GM12878 (cell line): Measurements from ENCODE around the gene PPP2R1B. TPM values are rescaled to one million over a fixed set of nuclear protein-coding genes. Genes with fewer than 3 reads are reported as not detected.

Experiments
- ATAC-seq: fragments of 200-7000 bp; cut with Tn5 transposase; 3 replicates; pipeline ENCODE4 v1.9.1; 2020; ENCODE audit warnings: mild to moderate bottlenecking, moderate library complexity
- BruUV-seq: library from RNA; stranded (reverse); fragments of 400-500 nt; replicated peaks from 2 replicates; lab custom pipeline; 2021; lab: Mats Ljungman, UMichigan
- CTCF ChIA-PET: fragments of 300-600 bp; sonication (Branson Sonifier 250); formaldehyde crosslinking; extraction: SDS; loops from one replicate; lab custom pipeline; 2021; ENCODE audit warnings: inconsistent platforms; lab: Yijun Ruan, JAX
- POLR2A ChIA-PET: fragments of 350-600 bp; formaldehyde crosslinking; extraction: SDS; loops from one replicate; lab custom pipeline; 2021; ENCODE audit warnings: inconsistent platforms; lab: Charles Lee
- RAD21 ChIA-PET: fragments of 300-600 bp; sonication (Branson Sonifier 250); formaldehyde crosslinking; loops from one replicate; lab custom pipeline; 2023; ENCODE audit warnings: antibody characterized with exemption; ENCODE audit not compliant: unreplicated experiment; lab: Charles Lee
- SMC1A ChIA-PET: fragments of 300-600 bp; sonication (Branson Sonifier 250); formaldehyde crosslinking; loops from one replicate; lab custom pipeline; 2023; ENCODE audit not compliant: unreplicated experiment, uncharacterized antibody; lab: Charles Lee
- DNase-seq: peaks from one replicate; pipeline ENCODE4 v3.0.0-alpha.2; 2011; ENCODE audit warnings: low read depth, low spot score
- FAIRE-seq: peaks from 3 replicates; lab custom pipeline; 2011; peaks lifted over from hg19 to GRCh38; lab: Jason Lieb, UNC
- H2AFZ ChIP-seq: 2 replicates; pipeline ENCODE4 v1.6.0; 2011; ENCODE audit warnings: low read depth, low read length, control low read depth; ENCODE audit not compliant: control insufficient read depth
- H3K27ac ChIP-seq: 2 replicates; pipeline ENCODE4 v1.5.1; 2011; ENCODE audit warnings: control low read depth; ENCODE audit not compliant: control insufficient read depth, insufficient read depth
- H3K27me3 ChIP-seq, 2 experiments: replicated peaks in 1 of 2; 2 replicates each; pipeline versions ENCODE4 v1.6.0 to v1.6.1; 2011; ENCODE audit warnings: low read length in 1 of 2; ENCODE audit not compliant: control insufficient read depth in 2 of 2, insufficient read depth in 2 of 2
- H3K36me3 ChIP-seq, 2 experiments: 2 replicates each; pipeline ENCODE4 v1.5.1; 2011; ENCODE audit warnings: low read length in 1 of 2; ENCODE audit not compliant: control insufficient read depth in 2 of 2, insufficient read depth in 2 of 2
- H3K4me1 ChIP-seq: 2 replicates; pipeline ENCODE4 v1.6.1; 2011; ENCODE audit warnings: mild to moderate bottlenecking, low read length, moderate library complexity, mixed read lengths; ENCODE audit not compliant: control insufficient read depth, insufficient read depth
- H3K4me2 ChIP-seq: 2 replicates; pipeline ENCODE4 v1.6.0; 2011; ENCODE audit warnings: control low read depth; ENCODE audit not compliant: control insufficient read depth, insufficient read depth
- H3K4me3 ChIP-seq: fragments of 200-600 bp; sonication (generic); 2 replicates; pipeline ENCODE4 v1.5.1; 2016
- H3K79me2 ChIP-seq: 2 replicates; pipeline ENCODE4 v1.6.0; 2011; ENCODE audit warnings: low read length; ENCODE audit not compliant: control insufficient read depth, insufficient read depth
- H3K9ac ChIP-seq: 2 replicates; pipeline ENCODE4 v1.8.0; 2011; ENCODE audit warnings: low read length, control low read depth, mixed read lengths; ENCODE audit not compliant: control insufficient read depth, insufficient read depth
- H3K9me3 ChIP-seq: replicated peaks from 3 replicates; pipeline ENCODE4 v1.5.1; 2011; ENCODE audit warnings: mild to moderate bottlenecking, low read length; ENCODE audit not compliant: control insufficient read depth, insufficient read depth
- H4K20me1 ChIP-seq: 2 replicates; pipeline ENCODE4 v1.6.0; 2011; ENCODE audit not compliant: control insufficient read depth, insufficient read depth
- ATF2 ChIP-seq: IDR thresholded peaks from 2 replicates; pipeline ENCODE4 v1.6.1; 2012; ENCODE audit warnings: low read length, inconsistent platforms
- BRCA1 ChIP-seq: IDR thresholded peaks from 2 replicates; pipeline ENCODE4 v1.6.1; 2011; ENCODE audit warnings: low read depth, low read length, improper control_type of control experiment
- EED ChIP-seq: sonication (generic); IDR thresholded peaks from 2 replicates; pipeline ENCODE4 v1.6.1; 2016; ENCODE audit warnings: antibody characterized with exemption, low read depth
- ETV6 ChIP-seq, 2 experiments: fragments of 450-650 bp in 1 of 2; IDR thresholded peaks in 1 of 2; conservative IDR thresholded peaks in 1 of 2; 2 replicates each; pipeline ENCODE4 v1.6.1; 2014; ENCODE audit warnings: antibody characterized with exemption in 1 of 2, borderline replicate concordance in 1 of 2, low read depth in 1 of 2, mild to moderate bottlenecking in 1 of 2, moderate library complexity in 1 of 2
- FOXM1 ChIP-seq: IDR thresholded peaks from 2 replicates; pipeline ENCODE4 v1.6.1; 2012; ENCODE audit warnings: low read depth, mild to moderate bottlenecking, inconsistent platforms, low read length, moderate library complexity
- HDGF ChIP-seq: fragments of 450-650 bp; IDR thresholded peaks from 2 replicates; pipeline ENCODE4 v1.6.1; 2016; ENCODE audit warnings: antibody characterized with exemption
- IRF3 ChIP-seq: fragments of 450-650 bp; IDR thresholded peaks from 2 replicates; pipeline ENCODE4 v1.6.1; 2014; ENCODE audit warnings: mild to moderate bottlenecking
- IRF5 ChIP-seq: fragments of 450-650 bp; IDR thresholded peaks from 2 replicates; pipeline ENCODE4 v1.6.1; 2017; ENCODE audit warnings: borderline replicate concordance
- KAT2A ChIP-seq: conservative IDR thresholded peaks from 2 replicates; pipeline ENCODE4 v1.6.1; 2011; ENCODE audit warnings: low read depth, low read length; ENCODE audit not compliant: control insufficient read depth
- MEF2A ChIP-seq: IDR thresholded peaks from 2 replicates; pipeline ENCODE4 v1.6.1; 2011; ENCODE audit warnings: low read depth, mild to moderate bottlenecking, low read length, moderate library complexity; ENCODE audit not compliant: insufficient read depth
- MEF2B ChIP-seq: fragments of 450-650 bp; IDR thresholded peaks from 2 replicates; pipeline ENCODE4 v1.6.1; 2018; ENCODE audit warnings: mild to moderate bottlenecking, moderate library complexity; ENCODE audit not compliant: partially characterized antibody, poor library complexity, severe bottlenecking
- NR2C1 ChIP-seq: fragments of 450-650 bp; IDR thresholded peaks from 2 replicates; pipeline ENCODE4 v1.6.1; 2017; ENCODE audit warnings: antibody characterized with exemption, mild to moderate bottlenecking, moderate library complexity
- PAX5 ChIP-seq: IDR thresholded peaks from 2 replicates; pipeline ENCODE4 v1.6.1; 2011; ENCODE audit warnings: low read depth, low read length, borderline replicate concordance
- PKNOX1 ChIP-seq: fragments of 450-650 bp; IDR thresholded peaks from 2 replicates; pipeline ENCODE4 v1.6.1; 2016; ENCODE audit warnings: mild to moderate bottlenecking
- SIX5 ChIP-seq: IDR thresholded peaks from 2 replicates; pipeline ENCODE4 v1.6.1; 2011; ENCODE audit warnings: mild to moderate bottlenecking, low read depth, low read length, moderate library complexity; ENCODE audit not compliant: severe bottlenecking
- SREBF1 ChIP-seq: IDR thresholded peaks from 2 replicates; pipeline ENCODE4 v1.6.1; 2012; ENCODE audit warnings: mild to moderate bottlenecking, low read length
- STAT3 ChIP-seq: IDR thresholded peaks from 2 replicates; pipeline ENCODE4 v1.6.1; 2011; ENCODE audit warnings: low read depth, low read length, improper control_type of control experiment
- ZNF217 ChIP-seq: fragments of 450-650 bp; IDR thresholded peaks from 2 replicates; pipeline ENCODE4 v1.6.1; 2017; ENCODE audit warnings: antibody characterized with exemption, mild to moderate bottlenecking
- ZNF384 ChIP-seq: IDR thresholded peaks from 2 replicates; pipeline ENCODE4 v1.6.1; 2012; ENCODE audit warnings: low read depth, mild to moderate bottlenecking, low read length, improper control_type of control experiment, borderline replicate concordance
- WGBS: methylation state at CpG from one replicate; pipeline ENCODE4 v1.1.6; 2016; ENCODE audit warnings: low lambda C conversion rate; ENCODE audit not compliant: insufficient replicate concordance, insufficient coverage; ENCODE audit errors: missing lambda C conversion rate; 5-methylcytosine and 5-hydroxymethylcytosine counted together
- in situ Hi-C: fragments of 300-500 bp; cut with MboI; formaldehyde crosslinking; loops from 9 replicates; pipeline ENCODE4 v1.14.3; 2018; ENCODE audit warnings: mixed read lengths
- intact Hi-C: fragments of 100-400 bp; cut with micrococcal nuclease; formaldehyde crosslinking; loops from one replicate; pipeline ENCODE4 v1.14.2; 2022; ENCODE audit not compliant: unreplicated experiment
- polyA plus RNA-seq, 11 experiments: library from polyadenylated mRNA; depleted of rRNA in 4 of 11; unstranded in 6 of 11; stranded (reverse) in 5 of 11; fragments of >200 nt; fragmentation: Nextera tagmentation in 4 of 11; fragmentation: Illumina TruSeq in 1 of 11; extraction: Ambion mirVana in 4 of 11; extraction: Trizol in 1 of 11; gene quantifications; 1 replicate in 1 of 11; 2 replicates in 10 of 11; pipeline versions ENCODE4 v1.2.1 to v1.2.3, GENCODE V29; 2011 to 2016; ENCODE audit warnings: inconsistent platforms in 2 of 11, missing spikeins in 2 of 11, low read depth in 1 of 11
- total RNA-seq, 4 experiments: library from RNA; depleted of rRNA in 3 of 4; stranded (reverse); fragments of >200 nt in 3 of 4; fragmentation: Illumina TruSeq in 1 of 4; extraction: Trizol in 1 of 4; gene quantifications; 2 replicates each; pipeline versions ENCODE4 v1.2.1 to v1.2.3, GENCODE V29; 2013 to 2021

PPP2R1B gene
- total and polyA plus RNA-seq, 10 of the 15 experiments (the other 5 are each of a cell fraction or from before 2014, with no cell fraction given): 26.6 to 68.2 (median 35.7) TPM

GRCh38 chr11:111798279-111798678 lies 32.1 kb upstream of the PPP2R1B start:
- peaks cover 6% of the 10 kb centered on the region; the same call in 1 of the 3 replicates for H3K9me3 ChIP-seq
- H3K79me2 ChIP-seq: no peaks in the 10 kb centered on the region
- FAIRE-seq (no peak), ATAC-seq (no peak), DNase-seq (no peak)
- H2AFZ ChIP-seq: no peak overlapping the region
- CTCF ChIA-PET: interaction anchor here (3.0 to 6.3 kb wide), 2 partner anchors 22 to 43 kb away, joined by 12 to 31 read pairs; no protein-coding TSS in a partner anchor
- SMC1A ChIA-PET: interaction anchor here (0.7 kb wide), 1 partner anchor 32 kb away, joined by 3 read pairs; the partner anchor contains the start of gene PPP2R1B
- H3K9ac ChIP-seq: no peak overlapping the region
- H3K4me2 ChIP-seq: no peak overlapping the region
- intact Hi-C loops (no loop called here), in situ Hi-C loops (no loop called here)
- POLR2A ChIA-PET: interaction anchor here (0.6 kb wide), 1 partner anchor 177 kb away, joined by 3 read pairs; no protein-coding TSS in a partner anchor
- 100% methylated on average over 1 of the region's 1 CpG for WGBS
- H3K27ac ChIP-seq: no peak overlapping the region
- RAD21 ChIA-PET: no interaction called here
- H3K36me3 ChIP-seq: peaks cover 3 to 4% of the 10 kb centered on the region in 2 experiments; a peak in 3 of 4 replicates
- no peaks in the 10 kb centered on the region for H4K20me1 ChIP-seq
- H3K4me1 ChIP-seq: no peaks in the 10 kb centered on the region
- no peak overlapping the region for H3K4me3 ChIP-seq
- H3K27me3 ChIP-seq: no peaks in the 10 kb centered on the region
- no TSS peak for BruUV-seq
- no peak for TF ChIP-seq ZNF217
- no peak for TF ChIP-seq BRCA1
- TF ChIP-seq KAT2A: no peak
- no peak for TF ChIP-seq MEF2A
- no peak for TF ChIP-seq FOXM1
- no peak for TF ChIP-seq ZNF384
- TF ChIP-seq MEF2B: no peak
- TF ChIP-seq PKNOX1: no peak
- no peak for TF ChIP-seq SIX5
- TF ChIP-seq ATF2: no peak
- no peak for TF ChIP-seq SREBF1
- TF ChIP-seq IRF5: no peak
- no peak for TF ChIP-seq ETV6 (conservative IDR thresholded peaks at IDR 0.05 in 1 of 2, IDR thresholded peaks at IDR 0.05 in 1 of 2; ENCODE audit: borderline replicate concordance in 1 of 2, low read depth in 1 of 2)
- TF ChIP-seq STAT3: no peak
- TF ChIP-seq IRF3: no peak
- TF ChIP-seq NR2C1: no peak
- TF ChIP-seq EED: no peak
- no peak for TF ChIP-seq HDGF
- TF ChIP-seq PAX5: no peak
